Measurements from ENCODE around the gene AKAP12. TPM values are rescaled to one million over a fixed set of nuclear protein-coding genes. Genes with fewer than 3 reads are reported as not detected.
A peak's percentile ranks its signal among the peaks of the same experiment; 100 is the strongest.

The AKAP12 gene
- 37.3 and 38.9 TPM in 2 replicates for total RNA-seq (2014; rRNA removed; shearing (Covaris generic))

- DNase-seq (ENCODE audit: low read depth) = no peak
Observed at GRCh38 chr6:151239603-151240035, at the start of gene AKAP12. Gene AKAP12 (plus strand): TSS chr6:151239967. CDS start chr6:151240563, 596 bp downstream.

GRCh38 chr6:151191527-151191926, 48.2 kb upstream of the AKAP12 start:
- no peak for DNase-seq (ENCODE audit: low read depth)

DNA sequence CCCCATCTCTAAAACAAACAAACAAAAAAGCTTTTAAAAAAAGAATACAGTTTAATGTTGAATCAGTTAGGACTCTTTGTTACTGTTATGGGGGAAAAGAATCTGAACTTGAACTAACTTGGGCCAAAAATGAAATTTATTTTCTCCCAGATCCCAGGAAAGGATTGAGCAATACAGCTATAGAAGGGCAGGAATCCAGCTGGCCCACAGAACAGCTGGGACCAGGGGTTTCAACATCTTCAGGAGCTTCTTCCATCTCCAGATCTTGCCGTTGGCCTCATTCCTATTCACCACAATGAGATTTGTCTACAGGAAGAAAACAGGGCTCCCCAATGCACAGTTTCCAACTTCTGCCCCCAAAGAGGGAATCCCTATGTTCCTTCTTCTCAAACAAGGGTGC, 43.2 kb upstream of the AKAP12 start:
- DNase-seq (ENCODE audit: low read depth) = peak; percentile 26

- DNase-seq (ENCODE audit: low read depth) = no peak
Observed at GRCh38 chr6:151197556-151197955, 42.2 kb upstream of the AKAP12 start.

- DNase-seq (ENCODE audit: low read depth) = no peak
Observed at GRCh38 chr6:151199991-151200390, 39.8 kb upstream of the AKAP12 start.

DNA sequence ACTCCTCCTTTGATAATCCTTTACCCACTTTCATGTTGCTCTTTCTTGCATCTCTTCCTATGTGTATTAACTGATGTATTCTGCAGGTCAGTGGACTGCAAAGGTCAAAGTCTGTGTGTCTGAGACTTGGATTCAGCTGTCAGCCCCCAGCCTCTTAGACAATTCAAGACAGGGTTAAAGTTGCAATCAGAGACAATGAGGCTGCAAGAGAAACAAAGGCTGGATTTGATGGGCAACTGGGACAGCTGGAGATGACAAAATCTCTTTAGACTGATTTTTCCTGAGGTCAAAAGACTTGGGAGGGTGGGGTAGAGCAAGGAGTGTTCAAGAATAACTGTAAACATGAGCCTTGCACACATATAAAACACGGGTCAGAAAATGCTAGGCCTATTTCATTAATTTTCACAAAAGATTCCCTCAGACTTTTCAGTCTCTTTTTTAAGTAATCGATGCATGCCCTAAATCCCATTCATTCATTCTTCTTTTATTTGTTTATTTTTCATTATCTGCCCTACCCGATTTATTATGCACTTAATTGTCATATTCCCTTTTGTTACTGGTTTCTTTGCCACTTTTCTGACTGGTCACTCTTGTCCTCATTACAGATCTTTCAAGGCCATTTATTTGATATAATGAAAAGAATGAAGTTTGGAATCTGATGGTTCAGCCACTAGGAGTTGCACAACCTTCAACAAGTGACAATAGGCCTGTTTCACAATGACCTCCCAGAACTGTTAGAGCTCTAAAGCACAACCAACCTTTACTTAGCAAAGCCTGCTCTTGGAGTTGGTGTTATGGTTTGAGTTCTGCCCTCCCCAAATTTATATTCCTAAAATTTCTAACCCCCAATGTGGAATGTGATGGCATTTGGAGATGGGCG, 33.8 kb upstream of the AKAP12 start:
- DNase-seq (ENCODE audit: low read depth) = no peak

DNA sequence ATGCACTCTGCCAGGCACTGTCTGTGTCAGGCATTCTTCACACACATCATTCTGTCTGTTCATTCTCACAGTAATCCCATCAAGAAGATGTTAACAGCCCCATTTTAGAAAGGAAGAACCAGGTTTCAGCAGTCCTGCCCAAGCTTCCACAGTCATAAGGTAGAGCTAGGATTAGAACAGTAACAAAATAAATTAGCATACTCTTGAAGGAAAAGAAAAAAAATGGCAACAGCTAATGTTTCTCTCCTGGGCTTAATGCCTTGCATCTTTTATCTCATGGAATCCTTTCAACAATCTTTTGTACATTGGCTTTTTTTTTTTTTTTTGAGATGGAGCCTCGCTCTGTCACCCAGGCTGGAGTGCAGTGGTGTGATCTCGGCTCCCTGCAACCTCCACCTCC, 32.1 kb upstream of the AKAP12 start:
- DNase-seq (ENCODE audit: low read depth) = no peak

DNA sequence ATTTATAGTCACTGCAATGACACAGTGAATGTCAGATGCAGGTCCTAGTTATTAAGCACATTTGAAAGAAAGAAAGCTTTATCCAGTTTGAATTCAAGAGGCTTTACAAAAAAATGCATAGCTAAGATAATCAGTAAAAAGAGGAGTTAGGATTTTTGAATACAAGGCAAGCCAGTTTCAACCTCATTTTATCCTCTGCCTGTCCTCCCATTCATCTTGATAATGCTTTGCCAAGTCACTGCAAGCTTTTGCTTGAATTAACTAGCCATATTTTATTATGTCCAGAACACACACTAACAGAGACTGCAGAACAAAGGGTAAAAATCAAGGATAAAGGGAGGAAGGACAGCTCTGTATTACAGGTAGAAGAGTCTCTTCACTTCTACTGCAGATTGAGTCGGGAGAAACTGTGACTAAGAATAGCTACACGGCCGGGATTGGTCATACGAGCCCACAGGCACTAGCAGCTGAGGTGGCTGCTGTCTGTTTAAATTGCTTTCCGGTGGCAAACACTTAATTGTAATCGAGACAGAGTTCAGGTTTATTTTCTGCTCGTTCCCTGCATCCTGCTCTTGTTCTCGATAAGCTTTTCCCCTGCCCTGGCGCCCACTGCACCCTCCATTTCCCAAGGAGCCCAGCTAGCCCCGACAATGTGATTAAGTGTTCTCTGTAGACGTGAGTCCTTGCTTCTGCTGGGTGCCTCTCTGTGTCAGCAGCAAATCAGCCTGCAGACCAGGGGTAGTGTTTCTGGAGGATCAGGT, 30.5 kb upstream of the AKAP12 start:
- peak; percentile 50 for DNase-seq (ENCODE audit: low read depth)

DNA sequence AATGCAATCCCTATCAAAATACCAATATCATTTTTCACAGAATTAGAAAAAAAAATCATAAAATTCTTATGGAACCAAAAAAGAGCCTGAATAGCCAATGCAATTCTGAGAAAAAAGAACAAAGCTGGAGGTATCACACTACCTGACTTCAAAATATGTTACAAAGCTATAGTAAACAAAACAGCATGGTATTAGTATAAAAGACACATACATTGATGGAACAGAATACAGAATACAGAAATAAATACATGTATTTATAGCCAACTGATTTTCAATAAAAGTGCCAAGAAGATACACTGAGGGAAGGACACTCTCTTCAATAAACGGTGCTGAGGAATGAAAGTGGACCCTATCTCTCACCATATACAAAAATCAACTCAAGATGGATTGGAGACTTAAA, 28.7 kb upstream of the AKAP12 start:
- no peak for DNase-seq (ENCODE audit: low read depth)

- no peak for DNase-seq (ENCODE audit: low read depth)
Observed at GRCh38 chr6:151213352-151213751, 26.4 kb upstream of the AKAP12 start.

- DNase-seq (ENCODE audit: low read depth) = no peak
Observed at GRCh38 chr6:151215999-151216398, 23.8 kb upstream of the AKAP12 start.

GRCh38 chr6:151216804-151217203, 23.0 kb upstream of the AKAP12 start:
- no peak for DNase-seq (ENCODE audit: low read depth)

DNA sequence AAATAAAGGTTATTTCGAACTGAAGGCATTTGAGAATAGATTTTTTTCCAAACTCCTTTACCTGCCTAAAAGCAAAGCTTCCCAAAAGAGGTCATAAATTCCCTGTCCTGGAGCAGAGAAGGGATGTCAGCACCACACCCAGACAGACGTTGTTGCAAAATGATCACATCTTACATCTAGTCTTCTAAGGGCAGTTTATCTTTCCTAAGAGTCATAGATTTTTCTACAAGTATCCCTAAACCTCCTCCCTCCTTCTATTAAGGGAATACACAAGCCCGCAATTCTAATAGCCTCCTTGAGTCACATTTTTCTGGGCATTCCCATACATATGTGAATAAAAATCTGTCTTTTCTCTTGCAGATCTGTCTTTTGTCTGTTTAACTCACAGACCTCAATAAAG, 20.6 kb upstream of the AKAP12 start:
- no peak for DNase-seq (ENCODE audit: low read depth)

- no peak for DNase-seq (ENCODE audit: low read depth)
Observed at GRCh38 chr6:151224076-151224475, 15.7 kb upstream of the AKAP12 start.

DNA sequence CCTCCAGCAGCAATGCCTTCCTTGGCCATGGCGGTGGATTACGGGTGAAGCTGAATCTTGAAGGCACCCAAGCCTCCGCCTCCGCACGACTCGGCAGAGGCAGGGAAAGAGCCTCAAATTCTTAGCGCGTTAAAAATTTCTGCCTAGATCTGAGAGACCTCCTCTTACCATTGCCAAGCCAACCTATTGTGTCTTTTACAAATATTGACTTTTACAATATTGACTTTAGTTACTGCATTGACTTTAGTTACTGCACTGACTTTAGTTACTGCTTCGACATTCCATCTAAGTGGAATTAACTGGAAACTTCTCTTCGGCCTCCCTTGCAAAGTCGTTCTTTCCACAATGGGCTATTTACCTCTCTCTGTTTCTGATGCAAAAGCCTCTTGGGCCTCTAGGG, 13.8 kb upstream of the AKAP12 start:
- no peak for DNase-seq (ENCODE audit: low read depth)

- no peak for DNase-seq (ENCODE audit: low read depth)
Observed at GRCh38 chr6:151228788-151229400, 10.9 kb upstream of the AKAP12 start.

DNA sequence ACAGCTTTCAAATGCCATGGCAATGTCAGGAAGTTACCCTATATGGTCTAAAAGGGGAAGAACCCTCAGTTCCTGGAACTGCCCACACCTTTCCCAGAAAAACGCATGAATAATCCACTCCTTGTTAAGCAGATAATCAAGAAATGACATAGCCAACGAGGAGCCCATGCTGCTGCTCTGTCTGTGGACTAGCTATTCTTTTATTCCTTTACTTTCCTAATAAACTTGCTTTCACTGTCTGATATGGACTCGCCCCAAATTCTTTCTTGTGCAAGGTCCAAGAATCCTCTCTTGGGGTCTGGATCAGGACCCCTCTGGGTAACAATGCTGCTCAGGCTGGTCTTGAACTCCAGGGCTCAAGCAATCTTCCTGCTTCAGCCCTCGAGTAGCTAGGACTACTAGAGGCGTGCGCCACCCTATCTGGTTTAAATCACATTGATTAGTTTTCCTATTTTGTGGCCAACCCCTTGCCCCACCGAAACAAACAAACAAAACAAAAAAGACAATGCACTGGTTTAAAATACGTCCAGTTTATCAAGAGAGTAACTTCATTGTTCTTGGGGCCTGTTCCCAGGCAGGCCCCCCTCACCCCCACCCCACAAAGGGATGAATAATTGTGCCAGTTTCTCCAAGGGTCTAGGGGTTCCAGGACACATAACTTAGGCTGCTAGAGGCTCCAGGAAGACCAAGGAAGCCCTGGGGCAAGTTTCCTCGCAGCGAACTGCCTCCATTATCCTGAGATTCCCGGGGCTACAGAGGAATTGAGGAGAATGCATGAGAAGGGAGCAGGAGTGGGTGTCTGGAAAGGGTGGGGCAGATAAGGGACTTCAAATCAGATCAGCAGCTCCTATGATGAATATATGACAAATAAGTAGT, 10.1 kb upstream of the AKAP12 start:
- DNase-seq (ENCODE audit: low read depth) = no peak

- DNase-seq (ENCODE audit: low read depth) = no peak
Observed at GRCh38 chr6:151230277-151230577, 9.5 kb upstream of the AKAP12 start.

DNA sequence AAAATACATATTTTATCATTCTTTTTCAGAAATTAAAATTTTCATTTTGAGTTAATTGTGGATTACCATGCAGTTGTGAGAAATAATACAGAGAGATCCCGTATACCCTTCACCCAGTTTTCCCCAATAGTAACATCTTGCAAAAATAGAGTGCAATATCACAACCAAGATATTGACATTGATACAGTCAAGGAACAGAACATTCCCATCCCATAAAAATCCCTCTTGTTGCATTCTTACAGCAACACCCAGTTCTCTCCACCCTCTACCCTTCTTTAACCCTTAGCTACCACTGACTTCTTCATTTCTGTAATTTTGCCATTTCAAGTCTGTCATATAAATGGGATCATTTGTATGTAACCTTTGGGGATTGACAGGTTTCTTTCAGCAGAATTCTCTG, 6.9 kb upstream of the AKAP12 start:
- no peak for DNase-seq (ENCODE audit: low read depth)

- DNase-seq (ENCODE audit: low read depth) = no peak
Observed at GRCh38 chr6:151233731-151234130, 6.0 kb upstream of the AKAP12 start.

GRCh38 chr6:151236668-151237401, 2.9 kb upstream of the AKAP12 start:
- DNase-seq (ENCODE audit: low read depth) = no peak

Measured in RPMI7951 (cell line).